Measurements from ENCODE around the gene CDRT15.
"Not testable (repeated sequence)": the region's sequence is repeated elsewhere in the genome, so short reads cannot be mapped to it uniquely, and the experiment has no call there.

CDRT15 gene

DNA sequence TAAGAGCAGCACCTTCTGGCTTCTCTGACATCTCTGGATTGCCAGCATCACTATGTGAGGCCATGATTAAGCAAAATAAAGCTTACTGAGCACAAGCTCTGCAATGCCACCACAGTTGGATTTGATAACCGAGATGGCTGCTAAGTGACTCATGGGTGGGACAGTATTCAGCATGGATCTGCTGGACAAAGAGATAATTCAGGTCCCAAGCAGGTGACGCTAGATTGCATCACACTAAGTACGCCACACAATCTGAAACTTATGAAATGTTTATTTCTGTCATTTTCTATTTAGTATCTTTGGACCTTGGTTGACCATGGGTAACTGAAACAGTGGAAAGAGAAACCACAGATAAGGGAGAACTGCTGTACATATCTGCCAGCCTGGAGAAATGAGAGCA lies 27.4 kb downstream of the CDRT15 start:
- no peak overlapping the region for H3K27ac ChIP-seq
- no peak overlapping the region for H3K4me3 ChIP-seq

DNA sequence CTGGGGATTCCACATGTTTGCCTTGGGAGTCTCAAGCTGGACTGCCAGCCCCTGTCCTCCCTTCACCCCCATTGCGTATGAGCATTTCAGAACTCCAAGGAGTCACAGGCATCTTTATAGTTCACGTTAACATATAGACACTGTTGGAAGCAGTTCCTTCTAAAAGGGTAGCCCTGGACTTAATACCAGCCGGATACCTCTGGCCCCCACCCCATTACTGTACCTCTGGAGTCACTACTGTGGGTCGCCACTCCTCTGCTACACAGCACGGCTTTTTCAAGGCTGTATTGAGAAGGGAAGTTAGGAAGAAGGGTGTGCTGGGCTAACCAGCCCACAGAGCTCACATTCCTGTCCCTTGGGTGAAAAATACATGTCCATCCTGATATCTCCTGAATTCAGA lies 28.9 kb downstream of the CDRT15 start:
- H3K27ac ChIP-seq: no peak overlapping the region

DNA sequence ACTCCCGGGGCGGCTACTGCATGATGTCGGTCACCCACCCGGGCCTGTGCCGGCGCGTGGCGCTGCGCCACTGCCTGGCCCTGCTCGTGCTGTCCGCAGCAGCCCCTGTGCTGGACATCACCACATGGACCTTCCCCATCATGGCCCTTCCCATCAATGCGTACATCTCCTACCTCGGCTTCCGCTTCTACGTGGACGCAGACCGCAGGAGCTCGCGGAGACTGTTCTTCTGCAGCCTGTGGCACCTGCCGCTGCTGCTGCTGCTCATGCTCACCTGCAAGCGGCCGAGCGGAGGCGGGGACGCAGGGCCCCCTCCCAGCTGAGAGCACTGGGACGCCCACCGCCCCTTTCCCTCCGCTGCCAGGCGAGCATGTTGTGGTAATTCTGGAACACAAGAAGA lies 29.8 kb downstream of the CDRT15 start:
- Histone ChIP-seq H3K27ac (peak overlapping the region in 4 of 21 experiments; percentile 21 to 90 (median 71)), H3K4me3 (no peak overlapping the region)

More for the DNA sequence above, 28.9 kb downstream of the CDRT15 start:
- H3K4me3 ChIP-seq: no peak overlapping the region

DNA sequence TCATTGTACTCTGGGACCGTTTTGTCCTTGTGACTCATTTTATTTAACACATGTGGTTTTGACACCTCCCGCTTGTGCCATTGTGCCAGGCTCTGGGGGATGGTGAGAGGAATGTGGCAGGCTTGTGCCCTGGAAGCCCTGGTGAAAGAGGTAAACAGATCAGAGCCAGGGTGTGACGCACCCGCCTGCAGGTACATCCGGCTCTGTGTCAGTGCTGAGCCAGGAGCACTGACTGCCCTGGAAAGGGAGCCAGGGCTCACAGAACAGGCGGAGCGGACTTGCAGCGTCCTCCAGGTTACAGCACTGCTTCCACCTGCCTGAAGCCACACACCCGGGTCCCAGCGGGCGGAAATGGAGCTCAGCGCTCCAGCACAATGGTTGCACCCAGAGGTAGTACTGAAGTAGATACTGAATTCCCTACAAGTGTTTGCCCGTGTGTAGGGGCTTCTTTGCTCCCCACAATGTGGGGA lies 30.6 kb downstream of the CDRT15 start:
- H3K27ac ChIP-seq: peak overlapping the region in 7 of 21 experiments; percentile 19 to 90 (median 70)
- H3K4me3 ChIP-seq: no peak overlapping the region

DNA sequence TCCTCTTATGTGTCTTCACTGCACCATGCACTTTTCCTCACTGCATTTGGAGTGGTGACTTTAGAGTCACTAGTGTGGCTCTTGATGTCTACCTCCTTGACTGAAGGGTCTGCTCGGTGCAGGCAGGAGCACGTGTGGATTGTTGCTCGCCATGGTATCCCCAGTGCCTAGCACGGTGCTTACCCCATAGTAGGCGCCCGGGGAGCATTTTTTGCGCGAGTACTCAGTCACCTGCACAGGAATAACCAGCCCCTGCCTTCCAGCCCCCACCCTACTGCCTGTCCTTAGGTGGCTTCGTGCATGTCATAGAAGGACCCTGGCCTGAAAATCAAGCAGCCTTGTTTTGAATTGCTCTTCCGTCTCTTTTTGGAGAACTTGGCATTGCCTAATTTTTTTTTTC lies 31.3 kb downstream of the CDRT15 start:
- H3K27ac ChIP-seq: peak overlapping the region in 4 of 21 experiments; percentile 19 to 90 (median 64)
- no peak overlapping the region for H3K4me3 ChIP-seq

DNA sequence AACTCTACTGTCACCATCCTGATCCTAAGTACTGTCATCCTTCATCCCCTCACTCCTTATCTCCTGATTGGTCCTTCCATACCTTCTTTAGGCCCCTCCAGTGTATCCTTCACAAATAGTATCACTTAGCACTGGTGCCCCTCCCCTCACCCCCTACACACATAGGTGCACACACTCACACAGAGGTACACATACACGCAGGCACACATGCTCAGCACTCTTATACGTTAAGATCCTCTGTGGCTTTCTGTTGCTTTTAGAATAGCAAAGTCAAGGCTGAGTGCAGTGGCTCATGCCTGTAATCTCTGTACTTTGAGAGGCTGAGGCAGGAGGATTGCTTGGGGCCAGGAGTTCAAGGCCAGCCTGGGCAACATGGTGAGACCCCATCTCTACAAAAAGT lies 32.1 kb downstream of the CDRT15 start:
- Histone ChIP-seq H3K27ac (peak overlapping the region in 4 of 21 experiments; percentile 6 to 90 (median 60)), H3K4me3 (no peak overlapping the region)

DNA sequence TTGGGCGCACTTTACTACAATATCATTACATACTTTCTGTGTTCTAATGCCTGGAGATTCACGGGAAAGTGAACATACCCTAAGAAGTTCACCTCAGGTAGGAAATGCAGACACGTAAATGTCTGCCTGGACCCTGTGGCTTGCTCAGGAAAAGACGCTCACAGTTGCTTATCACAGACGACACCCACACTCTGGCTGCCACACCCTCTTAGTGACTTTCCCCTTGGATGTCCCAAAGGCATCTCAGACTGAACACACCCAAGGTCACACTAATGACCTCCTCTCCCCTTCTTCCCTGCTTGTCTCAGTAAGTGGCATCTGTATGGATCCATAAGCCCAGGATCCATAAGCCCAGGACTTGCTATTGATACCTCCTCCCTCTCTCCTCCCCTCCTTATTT lies 32.6 kb downstream of the CDRT15 start:
- Histone ChIP-seq H3K4me3 (no peak overlapping the region), H3K27ac (peak overlapping the region in 7 of 21 experiments; percentile 4 to 90 (median 53))

DNA sequence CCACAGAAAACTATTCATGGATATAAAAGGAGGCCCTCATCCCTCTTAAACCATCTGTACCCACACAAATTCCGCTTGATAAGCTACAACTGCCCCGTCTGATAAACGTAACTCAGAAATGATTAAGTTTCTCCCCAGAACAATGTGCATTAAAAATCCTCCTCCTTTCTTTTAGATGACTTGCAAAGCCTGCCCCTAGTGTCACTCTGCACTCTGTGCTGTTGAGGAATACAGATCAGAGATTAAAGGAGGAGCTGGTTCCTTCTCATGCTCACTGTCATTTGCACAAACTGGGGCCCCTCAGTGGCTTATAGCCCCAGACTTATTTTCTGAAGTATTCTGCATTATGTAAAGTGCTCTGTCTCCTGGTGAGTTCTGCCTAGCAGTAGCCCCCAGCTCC lies 33.3 kb downstream of the CDRT15 start:
- peak overlapping the region in 6 of 21 experiments; percentile 23 to 90 (median 62) for H3K27ac ChIP-seq
- H3K4me3 ChIP-seq: no peak overlapping the region

DNA sequence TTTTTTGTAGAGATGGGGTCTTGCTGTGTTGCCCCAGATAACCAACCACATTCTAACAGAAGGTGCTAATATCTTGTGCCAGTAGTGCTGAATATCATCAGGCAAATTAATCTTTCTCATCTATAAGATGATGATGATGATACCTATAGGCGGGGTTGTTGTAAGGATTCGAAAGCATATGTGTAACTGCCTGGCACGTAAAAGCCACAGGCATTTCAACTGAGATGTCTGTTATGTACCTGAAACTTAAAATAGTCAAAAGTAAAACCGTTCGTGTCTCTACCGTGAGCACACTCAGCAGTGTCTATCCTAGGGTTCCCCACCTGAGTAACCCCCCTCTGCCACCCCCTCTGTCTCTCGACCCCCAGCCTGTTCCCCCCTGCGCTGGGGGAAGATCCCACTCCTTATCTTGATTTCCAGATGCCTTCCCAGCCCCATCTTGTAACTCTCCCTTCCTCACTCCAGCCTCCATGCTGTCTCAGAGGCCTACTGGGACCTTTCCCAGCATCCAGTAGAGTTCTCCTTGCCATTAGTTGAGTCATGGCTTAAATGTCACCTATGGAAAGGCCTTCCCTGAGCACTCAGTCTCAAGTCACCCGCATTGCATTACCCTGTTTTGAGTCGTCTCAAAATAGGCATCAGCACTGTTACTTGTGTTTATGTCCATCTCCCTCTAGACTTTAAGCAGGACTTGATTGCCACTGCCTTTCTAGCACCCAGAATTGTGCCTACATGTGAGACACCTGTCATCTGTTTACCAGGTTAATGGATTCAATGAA lies 34.1 kb downstream of the CDRT15 start:
- no peak overlapping the region for H3K4me3 ChIP-seq
- peak overlapping the region in 11 of 21 experiments; percentile 4 to 90 (median 64) for H3K27ac ChIP-seq

DNA sequence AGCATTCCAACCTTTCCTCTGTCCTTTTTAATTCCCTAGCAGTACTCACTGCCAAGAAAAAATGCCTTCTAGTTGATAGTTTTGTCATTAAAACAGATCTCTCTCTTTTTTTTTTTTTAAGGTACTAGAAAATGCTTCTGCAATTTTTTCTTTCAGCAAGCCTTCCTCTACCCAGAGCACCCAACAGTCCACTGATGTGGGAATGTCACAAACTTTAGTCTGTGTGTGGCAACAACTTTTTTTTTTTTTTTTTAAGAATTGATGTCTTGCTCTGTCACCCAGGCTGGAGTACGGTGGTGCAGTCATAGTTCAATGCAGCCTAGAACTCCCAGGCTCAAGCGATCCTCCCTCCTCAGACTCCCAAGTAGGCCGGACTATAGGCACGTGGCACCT lies 34.7 kb downstream of the CDRT15 start:
- H3K4me3 ChIP-seq: no peak overlapping the region
- H3K27ac ChIP-seq: peak overlapping the region in 14 of 21 experiments; percentile 4 to 90 (median 62)

DNA sequence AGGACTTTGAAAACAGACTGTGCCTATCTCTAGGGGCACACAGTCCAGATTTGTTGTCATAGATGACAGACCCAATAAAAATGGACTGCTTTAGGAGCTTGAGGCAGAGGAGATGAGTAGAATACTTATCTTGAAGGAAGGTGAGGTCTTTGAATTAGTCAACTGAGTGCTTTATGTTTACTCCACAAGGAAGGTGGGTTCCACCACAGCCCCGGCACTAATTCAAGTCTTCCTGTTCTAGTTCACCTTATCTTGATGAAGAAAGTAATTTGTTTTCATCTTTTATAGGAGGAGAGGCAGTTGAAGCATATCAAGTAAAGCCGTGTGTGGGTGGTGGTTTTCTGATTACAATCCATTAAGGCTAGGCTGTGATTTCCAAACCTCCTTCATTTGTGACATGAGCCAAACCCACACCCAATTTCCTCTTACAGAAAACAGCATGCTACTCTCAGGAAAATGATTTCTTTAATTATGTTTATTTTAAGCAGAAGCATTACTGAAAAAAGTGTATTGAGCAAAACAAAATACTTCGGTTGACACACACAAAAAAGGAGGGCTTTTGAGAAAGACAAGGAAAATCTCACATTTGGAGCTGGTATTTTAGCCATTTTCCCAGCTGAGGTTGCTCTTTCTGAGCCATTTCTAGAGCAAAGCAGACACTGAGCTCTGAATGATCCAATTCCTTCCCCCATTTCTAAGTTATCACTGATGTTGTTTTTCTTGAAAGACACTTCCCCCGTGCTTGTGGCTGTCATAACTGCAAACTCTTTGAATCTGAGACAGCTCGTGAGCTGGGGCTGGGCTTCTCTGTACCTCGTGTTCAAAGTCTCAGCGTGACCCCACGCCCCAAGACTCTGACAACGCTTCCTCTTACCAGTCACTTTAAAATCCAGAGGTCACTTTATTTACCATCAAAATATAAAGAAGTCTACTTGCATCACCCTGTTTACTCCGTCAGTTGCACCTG lies 35.4 kb downstream of the CDRT15 start:
- Histone ChIP-seq H3K27ac (peak overlapping the region in 18 of 21 experiments; percentile 14 to 90 (median 58)), H3K4me3 (no peak overlapping the region)

DNA sequence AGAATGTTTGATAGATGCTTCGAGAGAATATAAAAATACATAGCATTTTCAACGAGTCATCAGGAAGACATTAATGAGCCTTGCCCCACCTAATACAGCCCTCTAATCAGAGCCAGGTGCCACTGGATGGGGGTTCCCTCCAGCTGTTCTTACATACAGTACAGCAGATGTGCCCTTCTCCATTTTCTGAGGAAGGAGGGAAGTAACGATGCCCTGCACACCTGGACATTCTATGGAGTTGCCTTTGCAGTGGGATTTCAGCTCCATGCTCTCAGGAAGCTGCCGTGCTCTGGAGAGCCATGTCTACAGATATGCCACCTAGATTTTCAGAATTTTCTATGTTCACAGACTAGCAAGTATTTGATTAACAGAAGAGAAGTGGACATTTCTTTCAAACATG lies 36.3 kb downstream of the CDRT15 start:
- Histone ChIP-seq H3K27ac (peak overlapping the region in 10 of 21 experiments; percentile 30 to 90 (median 64)), H3K4me3 (no peak overlapping the region)

DNA sequence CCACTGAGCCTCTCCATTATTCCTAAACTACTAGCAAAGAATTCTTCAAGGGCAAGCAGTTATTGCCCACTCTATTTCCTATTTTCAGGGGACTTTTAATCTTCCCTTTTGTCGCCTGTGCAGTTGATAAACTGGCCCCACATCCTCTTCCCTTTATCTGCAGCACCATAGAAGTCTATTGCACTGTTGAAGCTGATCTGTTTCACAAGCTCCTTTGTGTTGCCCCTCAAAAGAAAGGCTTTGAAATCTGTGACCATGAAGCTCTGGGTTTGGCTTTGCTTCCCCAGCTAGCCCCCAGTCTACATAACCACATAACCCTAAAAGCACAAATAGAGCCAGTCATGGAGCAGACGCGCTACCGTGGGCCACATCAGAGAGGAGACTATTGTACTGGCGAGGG lies 37.1 kb downstream of the CDRT15 start:
- H3K4me3 ChIP-seq: no peak overlapping the region
- H3K27ac ChIP-seq: peak overlapping the region in 5 of 21 experiments; percentile 54 to 90 (median 65)

DNA sequence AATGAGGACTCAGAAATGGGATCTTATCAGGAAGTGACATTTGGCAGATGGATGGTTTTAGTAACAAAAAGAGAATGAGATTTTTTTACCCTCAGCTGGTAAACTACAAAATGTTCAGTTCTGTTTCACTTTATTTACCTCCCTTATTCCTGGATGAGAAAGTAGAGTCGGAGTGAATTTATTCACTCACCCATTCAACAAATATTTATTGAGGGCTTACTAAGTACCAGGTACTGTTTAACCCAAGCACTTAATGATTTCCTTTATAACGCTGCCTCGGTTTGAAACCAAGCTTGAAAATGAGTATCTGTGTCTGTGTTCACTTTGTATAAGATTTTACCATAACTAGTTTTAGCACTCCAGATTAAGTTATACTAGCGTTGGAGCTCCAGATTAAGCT lies 38.1 kb downstream of the CDRT15 start:
- Histone ChIP-seq H3K27ac (peak overlapping the region in 8 of 21 experiments; percentile 26 to 90 (median 77)), H3K4me3 (no peak overlapping the region)

DNA sequence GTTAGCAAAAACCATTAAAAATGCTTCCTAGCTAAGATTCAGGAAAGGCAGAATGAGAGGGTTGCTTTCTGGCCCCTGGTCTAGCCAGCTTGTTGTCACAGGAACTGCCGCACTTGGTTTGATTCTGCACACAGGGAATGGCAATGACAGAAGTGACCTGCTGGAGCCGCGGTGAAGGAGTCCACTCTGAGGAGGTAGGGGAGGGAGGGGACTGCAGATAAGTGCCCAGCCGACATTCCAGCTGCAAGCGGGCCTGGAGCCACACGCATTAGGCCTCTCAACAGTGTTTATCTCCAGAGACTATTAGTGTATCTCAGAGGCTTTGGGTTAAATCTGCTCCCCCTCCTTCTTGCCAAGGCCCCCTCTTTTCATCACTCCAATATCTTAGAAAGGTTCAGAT lies 38.6 kb downstream of the CDRT15 start:
- Histone ChIP-seq H3K4me3 (no peak overlapping the region), H3K27ac (peak overlapping the region in 12 of 21 experiments; percentile 7 to 90 (median 48))

DNA sequence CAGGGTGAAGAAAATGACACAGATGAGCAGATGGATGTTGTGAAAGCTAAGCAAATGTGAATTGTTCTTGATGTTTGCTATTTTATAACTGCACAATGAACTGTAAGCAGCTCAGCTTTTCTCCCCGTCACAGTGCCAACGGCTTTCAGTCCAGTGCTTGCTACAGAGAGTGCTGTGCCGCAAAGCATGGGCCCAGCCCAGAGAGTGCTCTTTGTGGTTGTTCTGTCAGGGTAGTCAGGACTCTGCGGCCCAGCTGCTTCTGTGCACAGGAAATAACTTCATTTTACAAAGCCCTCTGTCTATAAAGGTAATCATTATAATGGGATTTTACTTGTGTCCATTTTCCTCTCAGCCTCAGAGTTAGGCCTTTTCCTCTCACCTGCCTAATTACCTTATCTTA lies 39.1 kb downstream of the CDRT15 start:
- Histone ChIP-seq H3K4me3 (no peak overlapping the region), H3K27ac (peak overlapping the region in 12 of 21 experiments; percentile 2 to 90 (median 48))

DNA sequence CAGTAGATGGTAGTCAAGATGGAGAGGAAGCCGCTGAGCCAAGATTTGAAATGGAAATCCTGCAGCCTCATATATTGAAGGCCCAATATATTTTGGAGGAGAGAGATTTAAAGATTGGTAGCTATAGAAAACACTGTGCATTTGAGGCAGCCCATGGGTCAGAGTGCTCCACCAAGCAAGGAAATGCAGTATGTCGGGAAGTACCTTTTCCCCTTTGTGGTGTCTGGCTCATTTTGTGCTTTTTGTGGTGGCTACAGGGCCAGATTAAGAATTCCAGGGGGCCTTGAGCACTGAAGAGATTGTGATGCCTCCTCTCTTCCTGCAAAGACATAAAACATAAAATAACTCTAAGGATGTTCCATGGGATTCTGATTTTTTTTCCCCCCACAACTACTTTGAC lies 39.6 kb downstream of the CDRT15 start:
- Histone ChIP-seq H3K4me3 (no peak overlapping the region), H3K27ac (peak overlapping the region in 10 of 21 experiments; percentile 2 to 90 (median 63))

DNA sequence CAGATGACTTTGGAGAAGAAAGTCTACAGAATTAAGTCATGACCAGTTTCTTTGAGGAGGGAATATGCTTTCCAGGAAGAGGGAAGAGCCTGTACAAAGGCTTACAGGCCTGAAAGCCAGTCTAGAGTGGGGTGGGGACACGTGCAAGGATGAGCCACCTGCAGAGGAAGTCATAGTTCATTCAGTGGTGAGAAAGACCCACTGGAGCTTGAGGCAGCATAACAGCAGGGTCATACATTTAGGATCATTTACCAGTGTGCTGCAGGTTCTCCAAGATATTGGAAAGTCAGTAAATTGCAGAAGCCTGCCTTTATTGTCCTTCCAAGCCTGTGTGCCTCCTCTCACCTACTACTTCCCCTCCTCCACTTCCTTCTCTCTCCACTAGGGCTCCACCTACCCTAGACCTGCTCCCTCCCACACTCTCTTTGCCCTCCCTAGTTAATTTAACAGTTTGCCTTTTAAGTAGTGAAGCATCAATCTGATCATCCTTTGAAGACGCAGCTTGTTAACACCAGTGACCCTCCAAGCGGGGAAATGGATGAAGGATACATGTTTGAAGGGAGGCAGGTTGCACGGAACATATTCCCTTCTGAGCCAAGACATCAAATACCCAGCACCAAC lies 40.2 kb downstream of the CDRT15 start:
- H3K27ac ChIP-seq: peak overlapping the region in 7 of 21 experiments; percentile 15 to 90 (median 74)
- no peak overlapping the region for H3K4me3 ChIP-seq

DNA sequence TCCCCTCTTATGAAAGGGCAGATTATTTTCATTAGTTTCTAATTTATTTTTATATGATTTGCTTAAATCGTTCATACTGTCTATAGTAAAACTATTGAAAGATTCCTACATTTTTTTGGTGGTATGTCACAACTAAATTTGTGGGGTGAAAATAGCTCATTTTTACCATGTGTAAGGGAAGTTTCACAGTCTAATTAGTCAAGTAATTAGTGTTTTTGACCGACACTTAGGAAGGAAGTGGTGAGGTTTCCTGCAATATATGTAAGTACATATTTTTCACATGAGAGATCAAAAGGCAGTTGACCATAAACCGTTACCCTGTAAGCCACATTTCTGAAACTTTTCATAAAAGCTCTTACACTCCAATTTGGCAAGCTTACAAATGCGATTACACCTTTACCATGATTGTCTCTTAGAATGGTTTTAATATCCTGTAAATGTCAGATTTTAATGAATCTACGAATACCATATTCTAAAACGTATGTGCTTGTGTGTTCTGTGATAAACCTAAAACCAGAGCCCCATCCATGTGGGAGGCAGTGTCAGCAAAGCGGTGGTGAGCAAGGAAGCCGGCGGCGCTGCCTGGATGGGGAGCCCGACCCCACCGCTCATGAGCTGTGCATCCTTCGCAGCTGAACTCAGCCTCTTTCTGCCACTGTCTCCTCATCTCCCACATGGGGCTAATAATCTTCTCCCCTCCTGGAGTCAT lies 43.9 kb downstream of the CDRT15 start:
- not testable (repeated sequence) for H3K4me3 ChIP-seq
- H3K27ac ChIP-seq: peak overlapping the region in 6 of 21 experiments; percentile 46 to 77 (median 72)

All from skin epidermis (tissue), 12 donors.